ENCODE measurements around the gene CCDC148.

DNA sequence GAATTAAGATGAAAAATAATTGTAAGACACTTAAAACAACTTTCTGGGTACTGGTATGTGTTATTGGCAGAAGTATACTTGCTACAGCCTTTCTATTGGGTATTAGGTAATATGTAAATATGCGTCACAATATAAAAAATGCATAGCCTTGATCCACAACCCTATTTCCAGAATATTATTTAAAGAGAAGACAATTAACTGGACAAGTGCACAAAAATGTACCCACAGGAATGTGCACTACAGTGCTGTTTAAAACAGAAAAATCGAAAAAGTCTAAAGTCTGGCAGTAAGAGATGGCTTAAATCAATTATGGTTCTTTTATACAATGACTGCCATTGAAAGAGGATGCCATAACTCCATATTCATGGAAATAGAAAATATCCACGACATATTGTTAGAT, 205.2 kb downstream of the CCDC148 start:
- no peak for TF ChIP-seq MYC (IDR thresholded peaks at IDR 0.05; ENCODE audit: low read depth, low read length)
- no peak for TF ChIP-seq POLR2A (IDR thresholded peaks at IDR 0.05; ENCODE audit: extremely low read depth, insufficient read length)
- no peak for TF ChIP-seq CTCF (IDR thresholded peaks at IDR 0.05; ENCODE audit: low read depth, low read length)

All from NB4 (cell line).